PC-3 (cell line): Measurements from ENCODE around the gene SHTN1. TPM values are rescaled to one million over a fixed set of nuclear protein-coding genes. Genes with fewer than 3 reads are reported as not detected.

ENCODE experiments used
- ATAC-seq: fragments of 200-7000 bp; cut with Tn5 transposase; 2 replicates; pipeline ENCODE4 v1.9.1; 2020; ENCODE audit warnings: mild to moderate bottlenecking, moderate library complexity
- BruUV-seq: library from RNA; stranded (reverse); fragments of 400-500 nt; replicated peaks from 2 replicates; lab custom pipeline; 2021; lab: Mats Ljungman, UMichigan
- CTCF ChIA-PET: fragments of 300-600 bp; sonication (Branson Sonifier 250); formaldehyde crosslinking; loops from one replicate; lab custom pipeline; 2022; ENCODE audit warnings: antibody characterized with exemption; lab: Charles Lee
- POLR2A ChIA-PET: fragments of 300-600 bp; sonication (Branson Sonifier 250); formaldehyde crosslinking; loops from one replicate; lab custom pipeline; 2022; ENCODE audit warnings: antibody characterized with exemption; ENCODE audit not compliant: unreplicated experiment; lab: Charles Lee
- DNase-seq: peaks from one replicate; pipeline ENCODE4 v3.0.0-alpha.2; 2015
- H2AFZ ChIP-seq: fragments of 300-600 bp; sonication (generic); 2 replicates; pipeline ENCODE4 v1.6.0; 2016; ENCODE audit warnings: antibody characterized with exemption, low read length
- H3F3A ChIP-seq: fragments of 300-600 bp; sonication (generic); one replicate; pipeline ENCODE4 v1.6.0; 2017; ENCODE audit warnings: antibody characterized with exemption, low read length, control low read depth, mild to moderate bottlenecking; ENCODE audit not compliant: unreplicated experiment
- H3K27ac ChIP-seq: fragments of 300-600 bp; sonication (generic); 2 replicates; pipeline ENCODE4 v1.5.1; 2016; ENCODE audit warnings: mild to moderate bottlenecking, low read length
- H3K27me3 ChIP-seq: fragments of 300-600 bp; sonication (generic); 2 replicates; pipeline ENCODE4 v1.6.1; 2016; ENCODE audit warnings: low read length, mixed read lengths
- H3K36me3 ChIP-seq: fragments of 300-600 bp; sonication (generic); 2 replicates; pipeline ENCODE4 v1.6.1; 2016; ENCODE audit warnings: low read depth, mixed run types, low read length, mixed read lengths
- H3K4me1 ChIP-seq: fragments of 300-600 bp; sonication (generic); 2 replicates; pipeline ENCODE4 v1.5.1; 2016; ENCODE audit warnings: low read length; ENCODE audit not compliant: insufficient read depth
- H3K4me2 ChIP-seq: fragments of 300-600 bp; sonication (generic); 2 replicates; pipeline ENCODE4 v1.6.0; 2016; ENCODE audit warnings: low read length
- H3K4me3 ChIP-seq: fragments of 300-600 bp; sonication (generic); 2 replicates; pipeline ENCODE4 v1.5.1; 2016; ENCODE audit warnings: mild to moderate bottlenecking, low read length, mixed read lengths
- H3K79me2 ChIP-seq: fragments of 300-600 bp; sonication (generic); 2 replicates; pipeline ENCODE4 v1.6.1; 2017; ENCODE audit warnings: low read length, mixed read lengths
- H3K9ac ChIP-seq: fragments of 300-600 bp; sonication (generic); 2 replicates; pipeline ENCODE4 v1.6.0; 2016; ENCODE audit warnings: mild to moderate bottlenecking, low read length
- H3K9me2 ChIP-seq: fragments of 300-600 bp; sonication (generic); replicated peaks from 2 replicates; pipeline ENCODE4 v1.6.1; 2016; ENCODE audit warnings: mixed run types, low read length, mixed read lengths
- H3K9me3 ChIP-seq: fragments of 300-600 bp; sonication (generic); 2 replicates; pipeline ENCODE4 v1.6.1; 2016; ENCODE audit warnings: low read length, mixed read lengths
- H4K20me1 ChIP-seq: fragments of 300-600 bp; sonication (generic); 2 replicates; pipeline ENCODE4 v1.6.1; 2016; ENCODE audit warnings: low read length, mixed read lengths
- CTCF ChIP-seq: fragments of 300-600 bp; sonication (generic); conservative IDR thresholded peaks from 2 replicates; pipeline ENCODE4 v1.5.1; 2017; ENCODE audit warnings: antibody characterized with exemption, low read depth, mild to moderate bottlenecking, low read length
- EZH2 ChIP-seq: fragments of 300-600 bp; sonication (generic); IDR thresholded peaks from one replicate; pipeline ENCODE4 v1.6.1; 2017; ENCODE audit warnings: antibody characterized with exemption, mild to moderate bottlenecking, low read length; ENCODE audit not compliant: unreplicated experiment
- EZH2phosphoT487 ChIP-seq: fragments of 300-600 bp; sonication (generic); IDR thresholded peaks from 2 replicates; pipeline ENCODE4 v1.6.1; 2018; ENCODE audit warnings: mild to moderate bottlenecking, antibody characterized with exemption, low read length, borderline replicate concordance
- intact Hi-C: fragments of 100-400 bp; cut with micrococcal nuclease; formaldehyde crosslinking; loops from 2 replicates; pipeline ENCODE4 v1.9.0; 2023
- total RNA-seq: library from RNA; depleted of rRNA; stranded (reverse); fragments of >200 nt; gene quantifications from 2 replicates; pipeline ENCODE4 v1.2.3, GENCODE V29; 2014

Gene SHTN1
- total RNA-seq, 1 experiment from 2014 or later = 13.0 TPM

GRCh38 chr10:116892907-116893685 is 111.9 kb downstream of the SHTN1 start:
- Histone ChIP-seq H3F3A (no peaks in the 10 kb centered on the region), H3K27ac (no peak overlapping the region), H3K27me3 (no peaks in the 10 kb centered on the region), H3K9me3 (no peaks in the 10 kb centered on the region), H4K20me1 (no peaks in the 10 kb centered on the region), H3K4me2 (peak overlapping the region; percentile 47; the same call in 1 of the 2 replicates), H3K4me3 (no peak overlapping the region), H3K36me3 (0 out of 2 replicates have a peak, but pooled peaks cover 2% of the 10 kb centered on the region), H3K9me2 (no peaks in the 10 kb centered on the region), H3K4me1 (peaks cover 58% of the 10 kb centered on the region), H3K9ac (no peak overlapping the region), H3K79me2 (no peaks in the 10 kb centered on the region), H2AFZ (no peak overlapping the region)
- peak; percentile 16 for DNase-seq
- no TSS peak for BruUV-seq
- ChIA-PET POLR2A (no interaction called here), CTCF (no interaction called here)
- intact Hi-C loops = loop anchor here (10.0 kb wide), 1 partner anchor 182 kb away; no protein-coding TSS in a partner anchor
- TF ChIP-seq EZH2 = no peak
- TF ChIP-seq CTCF = no peak
- no peak for TF ChIP-seq EZH2phosphoT487
- peak; percentile 43 for ATAC-seq

GRCh38 chr10:116891208-116891607 is 113.8 kb downstream of the SHTN1 start:
- H2AFZ ChIP-seq = no peak overlapping the region
- peak; percentile 94 for DNase-seq
- ATAC-seq = peak; percentile 21
- no peaks in the 10 kb centered on the region for H3F3A ChIP-seq
- 0 out of 2 replicates have a peak, but pooled peaks cover 2% of the 10 kb centered on the region for H3K36me3 ChIP-seq
- intact Hi-C loops = loop anchor here (1.0 to 10.0 kb wide), 3 partner anchors 42 to 184 kb away; partner anchors contain the start of gene ENO4
- no peaks in the 10 kb centered on the region for H3K27me3 ChIP-seq
- POLR2A ChIA-PET = no interaction called here
- no peak overlapping the region for H3K9ac ChIP-seq
- no peaks in the 10 kb centered on the region for H3K9me2 ChIP-seq
- peaks cover 67% of the 10 kb centered on the region for H3K4me1 ChIP-seq
- CTCF ChIA-PET = no interaction called here
- peak overlapping the region; percentile 44 for H3K27ac ChIP-seq
- TF ChIP-seq EZH2 (no peak), CTCF (no peak), EZH2phosphoT487 (no peak)
- BruUV-seq = no TSS peak
- H3K79me2 ChIP-seq = no peaks in the 10 kb centered on the region
- H3K4me2 ChIP-seq = peak overlapping the region; percentile 68
- no peaks in the 10 kb centered on the region for H4K20me1 ChIP-seq
- peak overlapping the region; percentile 34; the same call in 1 of the 2 replicates for H3K4me3 ChIP-seq
- H3K9me3 ChIP-seq = no peaks in the 10 kb centered on the region
